ENCODE measurements around the gene ATAD1. TPM values are rescaled to one million over a fixed set of nuclear protein-coding genes. Genes with fewer than 3 reads are reported as not detected.

ATAD1 gene, protein sequence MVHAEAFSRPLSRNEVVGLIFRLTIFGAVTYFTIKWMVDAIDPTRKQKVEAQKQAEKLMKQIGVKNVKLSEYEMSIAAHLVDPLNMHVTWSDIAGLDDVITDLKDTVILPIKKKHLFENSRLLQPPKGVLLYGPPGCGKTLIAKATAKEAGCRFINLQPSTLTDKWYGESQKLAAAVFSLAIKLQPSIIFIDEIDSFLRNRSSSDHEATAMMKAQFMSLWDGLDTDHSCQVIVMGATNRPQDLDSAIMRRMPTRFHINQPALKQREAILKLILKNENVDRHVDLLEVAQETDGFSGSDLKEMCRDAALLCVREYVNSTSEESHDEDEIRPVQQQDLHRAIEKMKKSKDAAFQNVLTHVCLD
- total RNA-seq (2012; rRNA removed) = 21.9 and 41.4 TPM in 2 replicates
- 11.7 and 12.7 TPM in 2 replicates for polyA plus RNA-seq (2012; rRNA removed)
- 1.2 and 1.5 TPM in 2 replicates for polyA plus RNA-seq (2012; cell fraction: cytosol; rRNA removed)
- 0.53 and 6.8 TPM in 2 replicates for polyA plus RNA-seq (2012; cell fraction: nucleus; rRNA removed; ENCODE audit: low replicate concordance)
- Bru-seq, nascent RNA = percentile 90 among the genes with signal in this experiment
- percentile 78 among the genes with signal in this experiment for BruChase-seq, experiment 1, labeled RNA remaining after a 6-hour chase
- percentile 80 among the genes with signal in this experiment for BruChase-seq, experiment 2, labeled RNA remaining after a 2-hour chase
- long read RNA-seq, full-length matches to known transcripts = 30 of 97 reads
- long read RNA-seq, partial matches to known transcripts = 2 of 97 reads
- long read RNA-seq, other reads (novel, unspliced or antisense) = 65 of 97 reads

DNA sequence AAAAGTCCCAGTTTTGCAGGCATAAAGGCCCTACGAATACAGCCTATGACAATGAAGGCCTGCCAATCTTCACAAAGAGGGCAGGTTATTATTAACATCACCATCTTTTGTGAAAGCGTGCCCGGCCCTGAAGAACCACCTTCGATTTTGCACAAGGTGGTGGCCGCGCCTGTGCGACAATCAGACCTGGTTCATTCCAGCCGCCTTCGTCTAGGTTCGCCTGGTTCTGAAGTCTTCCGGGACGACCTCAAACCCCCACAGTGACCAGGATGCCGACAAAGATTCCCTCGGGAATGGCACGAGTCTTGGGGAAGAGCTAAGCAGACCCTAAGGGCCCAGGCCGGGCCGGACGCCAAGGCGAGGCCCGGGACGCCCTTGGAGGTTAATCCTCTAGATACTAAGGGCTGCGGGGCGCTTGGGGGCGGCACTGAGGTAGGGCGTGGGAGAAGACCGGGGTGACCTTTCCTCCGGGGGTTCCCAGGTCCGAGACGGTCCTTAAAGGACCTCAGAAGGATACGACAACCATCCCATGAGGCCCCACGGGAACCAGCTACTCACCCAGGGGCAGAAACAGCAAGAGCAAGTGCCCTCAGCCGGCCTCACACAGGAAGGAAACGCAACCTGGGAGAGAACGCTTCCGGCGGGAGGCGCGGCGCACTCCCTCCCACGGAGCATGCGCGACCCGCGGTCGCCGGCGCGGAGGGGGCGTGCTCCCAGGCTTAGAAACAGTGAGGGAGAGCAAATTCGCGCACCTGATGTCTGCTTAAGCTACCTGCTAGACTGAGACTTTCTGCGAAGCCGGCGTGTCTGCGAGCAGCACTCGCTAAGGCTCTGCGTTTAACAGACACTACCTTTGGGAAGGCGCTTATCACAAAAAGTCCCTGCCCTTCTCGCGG lies at the start of gene ATAD1:
TSS of gene ATAD1 (minus strand) at position 618 of the 896 bp plus-strand sequence. CDS start 3,627 bp downstream, outside the sequence.
- Histone ChIP-seq H2AK9ac (replicated peaks; ENCODE audit: low read depth, low read length, poor library complexity) (peak within 1 kb of the TSS; percentile 80), H4K8ac (ENCODE audit: low read depth in 2 of 2, low read length in 2 of 2) (peak within 1 kb of the TSS; percentile 75 to 92), H2AFZ (replicated peaks; ENCODE audit: low read length, poor library complexity) (peak within 1 kb of the TSS; percentile 99), H3K9ac (ENCODE audit: low read depth, low read length) (peak within 1 kb of the TSS; percentile 89), H4K91ac (ENCODE audit: insufficient read depth, low read depth, low read length) (peak within 1 kb of the TSS; percentile 82), H3K27me3 (ENCODE audit: control insufficient read depth, insufficient read depth, low read length) (no peaks in the 10 kb centered on the region), H3K23ac (ENCODE audit: low read depth, low read length) (peak within 1 kb of the TSS; percentile 66), H3K4me2 (ENCODE audit: low read depth, low read length) (peak within 1 kb of the TSS; percentile 88), H2BK120ac (ENCODE audit: low read depth, low read length) (peak within 1 kb of the TSS; percentile 15; the same call in 1 of the 2 replicates), H2BK20ac (ENCODE audit: low read depth, low read length) (no peak within 1 kb of the TSS), H2BK15ac (ENCODE audit: low read depth, low read length) (peak within 1 kb of the TSS; percentile 22; the same call in 1 of the 3 replicates), H3K9me1 (ENCODE audit: insufficient read depth, low read length) (no peaks in the 10 kb centered on the region; the same call in 1 of the 2 replicates), H3K9me3 (ENCODE audit: control insufficient read depth, insufficient read depth, low read length) (no peaks in the 10 kb centered on the region), H3K79me1 (ENCODE audit: low read depth in 1 of 2, low read length in 2 of 2) (peaks cover 4 to 20% of the 10 kb centered on the region in 2 experiments; a peak in 2 of 4 replicates), H4K5ac (ENCODE audit: low read depth, low read length) (peak within 1 kb of the TSS; percentile 76), H3K56ac (ENCODE audit: extremely low read depth, insufficient read depth, low read length) (peak within 1 kb of the TSS; percentile 60), H3K27ac (ENCODE audit: insufficient read depth, low read length) (peak within 1 kb of the TSS; percentile 86), H3K4ac (ENCODE audit: low read depth, low read length) (peak within 1 kb of the TSS; percentile 87), H3K14ac (replicated peaks; ENCODE audit: low read depth, low read length) (peak within 1 kb of the TSS; percentile 87), H3K18ac (ENCODE audit: low read depth, low read length) (peak within 1 kb of the TSS; percentile 21; the same call in 1 of the 2 replicates), H3K36me3 (ENCODE audit: control insufficient read depth, insufficient read depth, low read length) (no peaks in the 10 kb centered on the region), H2AK5ac (ENCODE audit: low read depth, low read length) (peak within 1 kb of the TSS; percentile 68), H2BK5ac (ENCODE audit: low read depth, low read length, poor library complexity, severe bottlenecking) (peak within 1 kb of the TSS; percentile 79), H3K4me1 (ENCODE audit: control insufficient read depth, insufficient read depth, low read length) (no peaks in the 10 kb centered on the region), H4K20me1 (ENCODE audit: insufficient read depth, low read length) (no peaks in the 10 kb centered on the region; the same call in 1 of the 2 replicates), H3K4me3 (ENCODE audit: insufficient read depth, low read depth, low read length) (peak within 1 kb of the TSS; percentile 84)
- dilution Hi-C loops (cut with HindIII; ENCODE audit: low sequenced_read_pairs, unreplicated experiment) = no loop called here
- ChIA-PET CTCF (no interaction called here), POLR2A (ENCODE audit: unreplicated experiment) (no interaction called here)
- BruUV-seq (replicated peaks) = TSS peak; percentile 63
- in situ Hi-C loops (cut with MboI; ENCODE audit: low sequenced_read_pairs) = no loop called here
- WGBS, 2 experiments (ENCODE audit: extremely low coverage in 2 of 2, insufficient read length in 1 of 2) = 1% methylated on average over 25 of the region's 60 CpGs; no CpG with 5 or more reads in 1 of the 2 experiments
- DNase-seq (peak; percentile 80), ATAC-seq (ENCODE audit: low read depth) (peak; percentile 98)
- intact Hi-C loops (cut with micrococcal nuclease) = no loop called here
- TF ChIP-seq FOS (IDR thresholded peaks at IDR 0.05; ENCODE audit: low read depth, low read length) (0 out of 2 replicates have a peak, but pooled peaks have one; percentile 2), ELK1 (IDR thresholded peaks at IDR 0.05; ENCODE audit: borderline replicate concordance, low read depth, low read length) (no peak), POLR2A (IDR thresholded peaks at IDR 0.05; ENCODE audit: low read depth, low read length) (peak; percentile 81), MAZ (IDR thresholded peaks at IDR 0.05; ENCODE audit: borderline replicate concordance, low read depth, low read length) (peak; percentile 34; the same call in 1 of the 2 replicates), USF2 (IDR thresholded peaks at IDR 0.05; ENCODE audit: low read depth, low read length) (no peak), CHD1 (IDR thresholded peaks at IDR 0.05; ENCODE audit: low read depth, low read length) (no peak), CTCF (conservative IDR thresholded peaks at IDR 0.05; ENCODE audit: low read depth, low read length) (peak; percentile 19; the same call in 1 of the 2 replicates), CEBPB (IDR thresholded peaks at IDR 0.05; ENCODE audit: low read depth, low read length) (0 out of 2 replicates have a peak, but pooled peaks have one; percentile 22)

Data from IMR-90 (cell line).